Caco-2 (cell line): ENCODE results near the gene SV2C. TPM values are rescaled to one million over a fixed set of nuclear protein-coding genes. Genes with fewer than 3 reads are reported as not detected.
"Not testable (repeated sequence)": the region's sequence is repeated elsewhere in the genome, so short reads cannot be mapped to it uniquely, and the experiment has no call there.

Experiments
- BruUV-seq: library from RNA; stranded (reverse); fragments of 400-500 nt; replicated peaks from 2 replicates; lab custom pipeline; 2021; lab: Mats Ljungman, UMichigan
- CTCF ChIA-PET: fragments of 300-600 bp; sonication (Branson Sonifier 250); formaldehyde crosslinking; loops from one replicate; lab custom pipeline; 2022; ENCODE audit warnings: antibody characterized with exemption; lab: Charles Lee
- POLR2A ChIA-PET: fragments of 300-600 bp; sonication (Branson Sonifier 250); formaldehyde crosslinking; loops from one replicate; lab custom pipeline; 2022; ENCODE audit warnings: antibody characterized with exemption; lab: Charles Lee
- DNase-seq, 2 experiments: peaks; one replicate each; pipeline versions ENCODE4 v3.0.0 to v3.0.0-alpha.2; 2020 to 2022
- H3K27me3 ChIP-seq: replicated peaks from 2 replicates; pipeline ENCODE4 v1.6.0; 2011; ENCODE audit warnings: low read length; ENCODE audit not compliant: control insufficient read depth, insufficient read depth
- H3K36me3 ChIP-seq: 2 replicates; pipeline ENCODE4 v1.5.1; 2011; ENCODE audit warnings: low read length; ENCODE audit not compliant: control insufficient read depth, insufficient read depth
- H3K4me1 ChIP-seq: fragments of 250-450 bp; sonication (Bioruptor Pico); 2 replicates; pipeline ENCODE4 v1.5.1; 2020; ENCODE audit warnings: mild to moderate bottlenecking
- H3K4me3 ChIP-seq: 2 replicates; pipeline ENCODE4 v1.5.1; 2011; ENCODE audit warnings: low read depth, mild to moderate bottlenecking, control low read depth, low read length
- H3K9me3 ChIP-seq: fragments of 250-450 bp; sonication (Bioruptor Pico); 2 replicates; pipeline ENCODE4 v1.5.1; 2020; ENCODE audit warnings: mild to moderate bottlenecking, moderate library complexity
- H3K27ac Mint-ChIP-seq: one replicate; pipeline ENCODE4 v1.8.0; 2022; ENCODE audit warnings: mixed read lengths; ENCODE audit not compliant: unreplicated experiment
- H3K27me3 Mint-ChIP-seq: one replicate; pipeline ENCODE4 v1.8.0; 2022; ENCODE audit warnings: mixed read lengths; ENCODE audit not compliant: insufficient read depth, unreplicated experiment
- H3K36me3 Mint-ChIP-seq: one replicate; pipeline ENCODE4 v1.8.0; 2022; ENCODE audit warnings: mild to moderate bottlenecking, mixed read lengths; ENCODE audit not compliant: insufficient read depth, unreplicated experiment
- H3K4me1 Mint-ChIP-seq: one replicate; pipeline ENCODE4 v1.8.0; 2022; ENCODE audit warnings: low read depth, mixed read lengths; ENCODE audit not compliant: unreplicated experiment
- H3K4me3 Mint-ChIP-seq: one replicate; pipeline ENCODE4 v1.8.0; 2022; ENCODE audit warnings: mild to moderate bottlenecking, moderate library complexity, mixed read lengths; ENCODE audit not compliant: unreplicated experiment
- H3K9me3 Mint-ChIP-seq: one replicate; pipeline ENCODE4 v1.8.0; 2022; ENCODE audit warnings: mixed read lengths; ENCODE audit not compliant: unreplicated experiment
- CTCF ChIP-seq, 2 experiments: fragments of 200-600 bp in 1 of 2; IDR thresholded peaks; 1 replicate in 1 of 2; 2 replicates in 1 of 2; pipeline versions ENCODE4 v1.5.1 to v1.8.0; 2011 to 2022; ENCODE audit warnings: antibody characterized with exemption in 1 of 2, control low read depth in 1 of 2, inconsistent platforms in 1 of 2, low read depth in 1 of 2, low read length in 1 of 2, mild to moderate bottlenecking in 1 of 2, moderate library complexity in 1 of 2; ENCODE audit not compliant: insufficient read depth in 1 of 2, severe bottlenecking in 1 of 2, unreplicated experiment in 1 of 2
- intact Hi-C: fragments of 100-400 bp; cut with micrococcal nuclease; formaldehyde crosslinking; loops from one replicate; pipeline ENCODE4 v1.10.0; 2022; ENCODE audit not compliant: unreplicated experiment
- total RNA-seq: library from RNA; stranded (reverse); gene quantifications from 2 replicates; pipeline ENCODE4 v1.2.3, GENCODE V29; 2022

SV2C gene
- total RNA-seq, 1 experiment from 2014 or later = not detected

GRCh38 chr5:76299592-76299991 is 216.4 kb downstream of the SV2C start:
- Mint-ChIP-seq H3K27me3 (no peaks in the 10 kb centered on the region), H3K4me3 (no peak overlapping the region), H3K27ac (no peak overlapping the region), H3K36me3 (no peaks in the 10 kb centered on the region), H3K9me3 (no peaks in the 10 kb centered on the region), H3K4me1 (no peaks in the 10 kb centered on the region)
- intact Hi-C loops = no loop called here
- H3K4me3 ChIP-seq = no peak overlapping the region
- H3K9me3 ChIP-seq = peaks cover under 1% of the 10 kb centered on the region; the same call in 1 of the 2 replicates
- DNase-seq = no peak
- TF ChIP-seq CTCF (IDR thresholded peaks at IDR 0.05; ENCODE audit: insufficient read depth in 1 of 2, low read depth in 1 of 2, low read length in 1 of 2, severe bottlenecking in 1 of 2, unreplicated experiment in 1 of 2) = no peak
- no peaks in the 10 kb centered on the region for H3K4me1 ChIP-seq
- ChIA-PET CTCF (no interaction called here), POLR2A (no interaction called here)
- no TSS peak for BruUV-seq
- no peaks in the 10 kb centered on the region for H3K36me3 ChIP-seq
- H3K27me3 ChIP-seq = no peaks in the 10 kb centered on the region

- POLR2A ChIA-PET, H3K36me3 ChIP-seq, CTCF ChIA-PET, H3K4me1 Mint-ChIP-seq, H3K9me3 ChIP-seq, BruUV-seq, H3K36me3 Mint-ChIP-seq, H3K4me3 Mint-ChIP-seq, intact Hi-C loops, DNase-seq, H3K27me3 ChIP-seq, H3K27me3 Mint-ChIP-seq, H3K4me3 ChIP-seq, H3K27ac Mint-ChIP-seq, H3K4me1 ChIP-seq, H3K9me3 Mint-ChIP-seq: not testable (repeated sequence)
Observed at GRCh38 chr5:76301932-76302331, 218.7 kb downstream of the SV2C start.

- intact Hi-C loops, H3K4me3 ChIP-seq, H3K9me3 ChIP-seq, DNase-seq, H3K4me3 Mint-ChIP-seq, CTCF ChIA-PET, H3K9me3 Mint-ChIP-seq, BruUV-seq, H3K27me3 Mint-ChIP-seq, H3K4me1 Mint-ChIP-seq, H3K4me1 ChIP-seq, H3K36me3 Mint-ChIP-seq, H3K27me3 ChIP-seq, H3K36me3 ChIP-seq, POLR2A ChIA-PET, H3K27ac Mint-ChIP-seq: not testable (repeated sequence)
Observed at GRCh38 chr5:76302661-76303060, 219.5 kb downstream of the SV2C start.

- H3K4me3 ChIP-seq = no peak overlapping the region
- BruUV-seq = no TSS peak
- Mint-ChIP-seq H3K27me3 (no peaks in the 10 kb centered on the region), H3K27ac (no peak overlapping the region), H3K4me1 (peaks cover 6% of the 10 kb centered on the region), H3K36me3 (no peaks in the 10 kb centered on the region), H3K9me3 (no peaks in the 10 kb centered on the region), H3K4me3 (no peak overlapping the region)
- intact Hi-C loops = no loop called here
- CTCF ChIA-PET = no interaction called here
- TF ChIP-seq CTCF (IDR thresholded peaks at IDR 0.05; ENCODE audit: insufficient read depth in 1 of 2, low read depth in 1 of 2, low read length in 1 of 2, severe bottlenecking in 1 of 2, unreplicated experiment in 1 of 2) = no peak
- POLR2A ChIA-PET = no interaction called here
- no peaks in the 10 kb centered on the region for H3K4me1 ChIP-seq
- peaks cover 4% of the 10 kb centered on the region; the same call in 1 of the 2 replicates for H3K9me3 ChIP-seq
- H3K36me3 ChIP-seq = no peaks in the 10 kb centered on the region
- H3K27me3 ChIP-seq = no peaks in the 10 kb centered on the region
- no peak for DNase-seq
Observed at GRCh38 chr5:76303921-76304320, 220.7 kb downstream of the SV2C start.
